ENCODE data around the gene DSN1. TPM values are rescaled to one million over a fixed set of nuclear protein-coding genes. Genes with fewer than 3 reads are reported as not detected.

DSN1 gene
- polyA plus RNA-seq, 1 donor (not counting 4 experiments of a cell fraction or from before 2014, with no cell fraction given) = 12.7 TPM

GRCh38 chr20:36717021-36717420 lies 56.5 kb downstream of the DSN1 start:
- Histone ChIP-seq H3K9ac (ENCODE audit: control insufficient read depth, extremely low read depth, insufficient read depth, low read length) (no peak overlapping the region), H2AFZ (ENCODE audit: control insufficient read depth, low read length) (no peak overlapping the region), H3K27me3 (ENCODE audit: control insufficient read depth, extremely low read depth, insufficient read depth, low read length) (no peaks in the 10 kb centered on the region), H4K20me1 (ENCODE audit: control insufficient read depth, extremely low read depth, insufficient read depth, low read length) (no peaks in the 10 kb centered on the region), H3K4me2 (ENCODE audit: control insufficient read depth, extremely low read depth, insufficient read depth, low read depth, low read length) (no peak overlapping the region), H3K9me3 (ENCODE audit: control insufficient read depth, low read depth, low read length) (no peaks in the 10 kb centered on the region), H3K9me1 (ENCODE audit: control insufficient read depth, extremely low read depth, insufficient read depth, low read length) (no peaks in the 10 kb centered on the region), H3K4me1 (ENCODE audit: control insufficient read depth, extremely low read depth, insufficient read depth, low read length) (no peaks in the 10 kb centered on the region), H3K27ac (ENCODE audit: control insufficient read depth, insufficient read depth, low read length) (no peak overlapping the region), H3K36me3 (ENCODE audit: control insufficient read depth in 2 of 2, extremely low read depth in 1 of 2, insufficient read depth in 2 of 2, low read length in 2 of 2) (peaks cover 0 to 2% of the 10 kb centered on the region in 2 experiments), H3K79me2 (ENCODE audit: control insufficient read depth, insufficient read depth, low read length) (no peaks in the 10 kb centered on the region), H3K4me3 (ENCODE audit: control insufficient read depth in 2 of 3, extremely low read depth in 1 of 3, insufficient read depth in 2 of 3, low read depth in 1 of 3, low read length in 3 of 3) (no peak overlapping the region)
- FAIRE-seq (no peak), DNase-seq (ENCODE audit: low read depth, low spot score) (no peak)
- TF ChIP-seq, protein P1, sequence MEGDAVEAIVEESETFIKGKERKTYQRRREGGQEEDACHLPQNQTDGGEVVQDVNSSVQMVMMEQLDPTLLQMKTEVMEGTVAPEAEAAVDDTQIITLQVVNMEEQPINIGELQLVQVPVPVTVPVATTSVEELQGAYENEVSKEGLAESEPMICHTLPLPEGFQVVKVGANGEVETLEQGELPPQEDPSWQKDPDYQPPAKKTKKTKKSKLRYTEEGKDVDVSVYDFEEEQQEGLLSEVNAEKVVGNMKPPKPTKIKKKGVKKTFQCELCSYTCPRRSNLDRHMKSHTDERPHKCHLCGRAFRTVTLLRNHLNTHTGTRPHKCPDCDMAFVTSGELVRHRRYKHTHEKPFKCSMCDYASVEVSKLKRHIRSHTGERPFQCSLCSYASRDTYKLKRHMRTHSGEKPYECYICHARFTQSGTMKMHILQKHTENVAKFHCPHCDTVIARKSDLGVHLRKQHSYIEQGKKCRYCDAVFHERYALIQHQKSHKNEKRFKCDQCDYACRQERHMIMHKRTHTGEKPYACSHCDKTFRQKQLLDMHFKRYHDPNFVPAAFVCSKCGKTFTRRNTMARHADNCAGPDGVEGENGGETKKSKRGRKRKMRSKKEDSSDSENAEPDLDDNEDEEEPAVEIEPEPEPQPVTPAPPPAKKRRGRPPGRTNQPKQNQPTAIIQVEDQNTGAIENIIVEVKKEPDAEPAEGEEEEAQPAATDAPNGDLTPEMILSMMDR (optimal IDR thresholded peaks at IDR 0.05 in 1 of 3, IDR thresholded peaks at IDR 0.05 in 1 of 3, conservative IDR thresholded peaks at IDR 0.05 in 1 of 3; ENCODE audit: extremely low read depth in 1 of 3, insufficient read depth in 2 of 3, low read length in 3 of 3) = no peak
- TF ChIP-seq EZH2 (IDR thresholded peaks at IDR 0.05; ENCODE audit: low read length) = no peak
- dilution Hi-C loops (cut with MboI; ENCODE audit: extremely low pct_ligation_motif_present, low sequenced_read_pairs) = no loop called here

DNA sequence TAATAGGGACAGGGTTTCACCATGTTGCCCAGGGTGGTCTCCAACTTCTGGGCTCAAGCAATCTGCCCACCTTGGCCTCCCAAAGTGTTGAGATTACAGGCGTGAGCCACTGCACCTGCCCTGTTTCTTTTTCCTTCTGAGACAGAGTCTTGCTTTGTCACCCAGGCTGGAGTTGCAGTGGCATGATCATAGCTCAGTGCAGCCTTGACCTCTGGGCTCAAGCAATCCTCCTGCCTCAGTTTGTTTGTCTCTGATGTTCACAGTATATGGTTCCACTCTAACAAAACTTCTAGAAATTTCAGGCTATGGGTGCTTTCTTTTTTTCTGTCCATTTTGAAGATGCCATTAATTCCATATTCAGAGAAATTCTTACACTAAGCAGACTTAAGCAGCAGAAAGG lies 60.8 kb downstream of the DSN1 start:
- no peak for DNase-seq (ENCODE audit: low read depth, low spot score)
- Histone ChIP-seq H3K4me3 (ENCODE audit: control insufficient read depth in 2 of 3, extremely low read depth in 1 of 3, insufficient read depth in 2 of 3, low read depth in 1 of 3, low read length in 3 of 3) (no peak overlapping the region), H3K9ac (ENCODE audit: control insufficient read depth, extremely low read depth, insufficient read depth, low read length) (no peak overlapping the region), H3K79me2 (ENCODE audit: control insufficient read depth, insufficient read depth, low read length) (no peaks in the 10 kb centered on the region), H3K4me1 (ENCODE audit: control insufficient read depth, extremely low read depth, insufficient read depth, low read length) (no peaks in the 10 kb centered on the region), H3K9me1 (ENCODE audit: control insufficient read depth, extremely low read depth, insufficient read depth, low read length) (no peaks in the 10 kb centered on the region), H3K36me3 (ENCODE audit: control insufficient read depth in 2 of 2, extremely low read depth in 1 of 2, insufficient read depth in 2 of 2, low read length in 2 of 2) (peaks cover 0 to 2% of the 10 kb centered on the region in 2 experiments), H3K4me2 (ENCODE audit: control insufficient read depth, extremely low read depth, insufficient read depth, low read depth, low read length) (no peak overlapping the region), H4K20me1 (ENCODE audit: control insufficient read depth, extremely low read depth, insufficient read depth, low read length) (no peaks in the 10 kb centered on the region), H2AFZ (ENCODE audit: control insufficient read depth, low read length) (no peak overlapping the region), H3K9me3 (ENCODE audit: control insufficient read depth, low read depth, low read length) (no peaks in the 10 kb centered on the region), H3K27ac (ENCODE audit: control insufficient read depth, insufficient read depth, low read length) (no peak overlapping the region), H3K27me3 (ENCODE audit: control insufficient read depth, extremely low read depth, insufficient read depth, low read length) (no peaks in the 10 kb centered on the region)
- FAIRE-seq = no peak
- dilution Hi-C loops (cut with MboI; ENCODE audit: extremely low pct_ligation_motif_present, low sequenced_read_pairs) = no loop called here
- TF ChIP-seq, protein P1 (optimal IDR thresholded peaks at IDR 0.05 in 1 of 3, IDR thresholded peaks at IDR 0.05 in 1 of 3, conservative IDR thresholded peaks at IDR 0.05 in 1 of 3; ENCODE audit: extremely low read depth in 1 of 3, insufficient read depth in 2 of 3, low read length in 3 of 3) = no peak
